Chondrocyte (in vitro differentiated cells): ENCODE data around the gene NDOR1. TPM values are rescaled to one million over a fixed set of nuclear protein-coding genes. Genes with fewer than 3 reads are reported as not detected.

ENCODE experiments used
- DNase-seq: peaks from one replicate; pipeline ENCODE4 v3.0.0; 2021; ENCODE audit warnings: mixed read lengths, low spot score
- H3K27ac Mint-ChIP-seq: one replicate; pipeline ENCODE4 v1.8.0; 2021; ENCODE audit warnings: mild to moderate bottlenecking, moderate library complexity, mixed read lengths; ENCODE audit not compliant: unreplicated experiment
- H3K27me3 Mint-ChIP-seq: 2 replicates; pipeline ENCODE4 v1.8.0; 2021; ENCODE audit warnings: low read depth, mixed read lengths
- H3K36me3 Mint-ChIP-seq: 2 replicates; pipeline ENCODE4 v1.8.0; 2021; ENCODE audit warnings: low read depth, mixed read lengths
- H3K4me1 Mint-ChIP-seq: 2 replicates; pipeline ENCODE4 v1.8.0; 2021; ENCODE audit warnings: low read depth, mild to moderate bottlenecking, mixed read lengths
- H3K4me3 Mint-ChIP-seq: one replicate; pipeline ENCODE4 v1.8.0; 2021; ENCODE audit warnings: mild to moderate bottlenecking, moderate library complexity, mixed read lengths; ENCODE audit not compliant: unreplicated experiment
- H3K9me3 Mint-ChIP-seq: 2 replicates; pipeline ENCODE4 v1.8.0; 2021; ENCODE audit warnings: low read depth, mixed read lengths
- CTCF ChIP-seq: fragments of 200-600 bp; sonication (generic); IDR thresholded peaks from 2 replicates; pipeline ENCODE4 v1.5.0; 2021; ENCODE audit warnings: antibody characterized with exemption, mild to moderate bottlenecking, moderate library complexity
- total RNA-seq: library from RNA; stranded (reverse); gene quantifications from 3 replicates; pipeline ENCODE4 v1.2.1, GENCODE V29; 2021

The NDOR1 gene
- total RNA-seq, 1 donor from 2014 or later: 10.8 TPM

- H3K27me3 Mint-ChIP-seq: peaks cover 25% of the 10 kb centered on the region
- DNase-seq: no peak
- H3K4me3 Mint-ChIP-seq: peak overlapping the region; percentile 55
- no peaks in the 10 kb centered on the region for H3K9me3 Mint-ChIP-seq
- H3K36me3 Mint-ChIP-seq: no peaks in the 10 kb centered on the region
- peaks cover 3% of the 10 kb centered on the region for H3K4me1 Mint-ChIP-seq
- TF ChIP-seq CTCF: no peak
- H3K27ac Mint-ChIP-seq: no peak overlapping the region
Measured at GRCh38 chr9:137168904-137169856, 36.3 kb upstream of the NDOR1 start.

- H3K4me1 Mint-ChIP-seq: peaks cover 3% of the 10 kb centered on the region
- H3K27me3 Mint-ChIP-seq: peaks cover 19% of the 10 kb centered on the region
- no peaks in the 10 kb centered on the region for H3K9me3 Mint-ChIP-seq
- no peaks in the 10 kb centered on the region for H3K36me3 Mint-ChIP-seq
- H3K27ac Mint-ChIP-seq: no peak within 1 kb of the TSS
- TF ChIP-seq CTCF: no peak
- H3K4me3 Mint-ChIP-seq: peak within 1 kb of the TSS; percentile 55
- DNase-seq: no peak
Measured at GRCh38 chr9:137169896-137170358, 35.6 kb upstream of the NDOR1 start, which contains the start of gene LRRC26. Gene LRRC26, minus strand, starts transcription at chr9:137170051. Its CDS starts 108 bp downstream, at chr9:137169943.

GRCh38 chr9:137170486-137171148, 34.9 kb upstream of the NDOR1 start:
- H3K27me3 Mint-ChIP-seq: peaks cover 13% of the 10 kb centered on the region
- no peaks in the 10 kb centered on the region for H3K9me3 Mint-ChIP-seq
- no peak overlapping the region for H3K4me3 Mint-ChIP-seq
- peaks cover 3% of the 10 kb centered on the region for H3K4me1 Mint-ChIP-seq
- no peak overlapping the region for H3K27ac Mint-ChIP-seq
- DNase-seq: no peak
- TF ChIP-seq CTCF: no peak
- no peaks in the 10 kb centered on the region for H3K36me3 Mint-ChIP-seq

GRCh38 chr9:137171149-137171900, 34.2 kb upstream of the NDOR1 start:
- H3K36me3 Mint-ChIP-seq: no peaks in the 10 kb centered on the region
- no peak overlapping the region for H3K4me3 Mint-ChIP-seq
- H3K27ac Mint-ChIP-seq: no peak overlapping the region
- no peaks in the 10 kb centered on the region for H3K9me3 Mint-ChIP-seq
- peaks cover 13% of the 10 kb centered on the region for H3K27me3 Mint-ChIP-seq
- peaks cover 3% of the 10 kb centered on the region for H3K4me1 Mint-ChIP-seq
- DNase-seq: no peak
- TF ChIP-seq CTCF: no peak
